Measurements from ENCODE around the gene SMIM24.

- TF ChIP-seq, protein P1, sequence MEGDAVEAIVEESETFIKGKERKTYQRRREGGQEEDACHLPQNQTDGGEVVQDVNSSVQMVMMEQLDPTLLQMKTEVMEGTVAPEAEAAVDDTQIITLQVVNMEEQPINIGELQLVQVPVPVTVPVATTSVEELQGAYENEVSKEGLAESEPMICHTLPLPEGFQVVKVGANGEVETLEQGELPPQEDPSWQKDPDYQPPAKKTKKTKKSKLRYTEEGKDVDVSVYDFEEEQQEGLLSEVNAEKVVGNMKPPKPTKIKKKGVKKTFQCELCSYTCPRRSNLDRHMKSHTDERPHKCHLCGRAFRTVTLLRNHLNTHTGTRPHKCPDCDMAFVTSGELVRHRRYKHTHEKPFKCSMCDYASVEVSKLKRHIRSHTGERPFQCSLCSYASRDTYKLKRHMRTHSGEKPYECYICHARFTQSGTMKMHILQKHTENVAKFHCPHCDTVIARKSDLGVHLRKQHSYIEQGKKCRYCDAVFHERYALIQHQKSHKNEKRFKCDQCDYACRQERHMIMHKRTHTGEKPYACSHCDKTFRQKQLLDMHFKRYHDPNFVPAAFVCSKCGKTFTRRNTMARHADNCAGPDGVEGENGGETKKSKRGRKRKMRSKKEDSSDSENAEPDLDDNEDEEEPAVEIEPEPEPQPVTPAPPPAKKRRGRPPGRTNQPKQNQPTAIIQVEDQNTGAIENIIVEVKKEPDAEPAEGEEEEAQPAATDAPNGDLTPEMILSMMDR (IDR thresholded peaks at IDR 0.05) = no peak
- TF ChIP-seq POLR2A (IDR thresholded peaks at IDR 0.05) = no peak
Measured at GRCh38 chr19:3483226-3483628, 2.9 kb upstream of the SMIM24 start, which contains the start of gene SMIM44.

Measured in heart left ventricle (tissue), 13 donors.